ENCODE measurements around the gene FMN2.

GRCh38 chr1:240343966-240344365 lies 252.3 kb downstream of the FMN2 start:
- no peak for TF ChIP-seq CTCF (conservative IDR thresholded peaks at IDR 0.05)
- TF ChIP-seq EZH2 (IDR thresholded peaks at IDR 0.05; ENCODE audit: low read depth): no peak
